Measurements from ENCODE around the gene IGSF21. TPM values are rescaled to one million over a fixed set of nuclear protein-coding genes. Genes with fewer than 3 reads are reported as not detected.

The IGSF21 gene
- total RNA-seq, 1 donor from 2014 or later = not detected

- no peak for DNase-seq (ENCODE audit: low spot score in 2 of 2, unreplicated experiment in 2 of 2)
- no peak for TF ChIP-seq CTCF (IDR thresholded peaks at IDR 0.05; ENCODE audit: unreplicated experiment)
- H3K36me3 Mint-ChIP-seq = no peaks in the 10 kb centered on the region
Measured at GRCh38 chr1:18097206-18097605, 10.4 kb upstream of the IGSF21 start.

GRCh38 chr1:18099026-18099425 is 8.6 kb upstream of the IGSF21 start:
- TF ChIP-seq CTCF (IDR thresholded peaks at IDR 0.05; ENCODE audit: unreplicated experiment) = no peak
- no peak overlapping the region for H3K27ac Mint-ChIP-seq
- peaks cover 93% of the 10 kb centered on the region for H3K27me3 Mint-ChIP-seq (ENCODE audit: low read depth)
- H3K36me3 Mint-ChIP-seq = no peaks in the 10 kb centered on the region
- H3K4me1 Mint-ChIP-seq = no peaks in the 10 kb centered on the region
- DNase-seq (ENCODE audit: low spot score in 2 of 2, unreplicated experiment in 2 of 2) = no peak
- H3K9me3 Mint-ChIP-seq = peaks cover 4% of the 10 kb centered on the region
- H3K4me3 Mint-ChIP-seq = no peak overlapping the region

More at GRCh38 chr1:18097206-18097605, 10.4 kb upstream of the IGSF21 start:
- Mint-ChIP-seq H3K9me3 (peaks cover 4% of the 10 kb centered on the region), H3K4me3 (no peak overlapping the region), H3K27me3 (ENCODE audit: low read depth) (peaks cover 91% of the 10 kb centered on the region), H3K27ac (no peak overlapping the region), H3K4me1 (no peaks in the 10 kb centered on the region)

- DNase-seq (ENCODE audit: low spot score in 2 of 2, unreplicated experiment in 2 of 2) = no peak
- Mint-ChIP-seq H3K9me3 (no peaks in the 10 kb centered on the region), H3K27me3 (ENCODE audit: low read depth) (peaks cover 95% of the 10 kb centered on the region)
Measured at GRCh38 chr1:18100060-18100459, 7.5 kb upstream of the IGSF21 start.

GRCh38 chr1:18100491-18101063 is 7.0 kb upstream of the IGSF21 start:
- Mint-ChIP-seq H3K27me3 (ENCODE audit: low read depth) (peaks cover 97% of the 10 kb centered on the region), H3K27ac (no peak overlapping the region), H3K4me1 (no peaks in the 10 kb centered on the region), H3K9me3 (no peaks in the 10 kb centered on the region), H3K36me3 (no peaks in the 10 kb centered on the region), H3K4me3 (no peak overlapping the region)
- TF ChIP-seq CTCF (IDR thresholded peaks at IDR 0.05; ENCODE audit: unreplicated experiment) = peak; percentile 87
- DNase-seq (ENCODE audit: low spot score in 2 of 2, unreplicated experiment in 2 of 2) = peak in 1 of 2 experiments; percentile 53

More at GRCh38 chr1:18100060-18100459, 7.5 kb upstream of the IGSF21 start:
- TF ChIP-seq CTCF (IDR thresholded peaks at IDR 0.05; ENCODE audit: unreplicated experiment) = no peak
- Mint-ChIP-seq H3K4me1 (no peaks in the 10 kb centered on the region), H3K4me3 (no peak overlapping the region), H3K27ac (no peak overlapping the region), H3K36me3 (no peaks in the 10 kb centered on the region)

GRCh38 chr1:18101508-18101907 is 6.1 kb upstream of the IGSF21 start:
- Mint-ChIP-seq H3K4me3 (no peak overlapping the region), H3K27ac (no peak overlapping the region), H3K36me3 (no peaks in the 10 kb centered on the region), H3K4me1 (no peaks in the 10 kb centered on the region), H3K27me3 (ENCODE audit: low read depth) (peaks cover 96% of the 10 kb centered on the region), H3K9me3 (no peaks in the 10 kb centered on the region)
- no peak for TF ChIP-seq CTCF (IDR thresholded peaks at IDR 0.05; ENCODE audit: unreplicated experiment)
- DNase-seq (ENCODE audit: low spot score in 2 of 2, unreplicated experiment in 2 of 2) = no peak
